ENCODE results near the gene RHOT1. TPM values are rescaled to one million over a fixed set of nuclear protein-coding genes. Genes with fewer than 3 reads are reported as not detected.
A peak's percentile ranks its signal among the peaks of the same experiment; 100 is the strongest.

The RHOT1 gene
- total RNA-seq, 1 experiment from 2014 or later = 33.3 TPM

DNA sequence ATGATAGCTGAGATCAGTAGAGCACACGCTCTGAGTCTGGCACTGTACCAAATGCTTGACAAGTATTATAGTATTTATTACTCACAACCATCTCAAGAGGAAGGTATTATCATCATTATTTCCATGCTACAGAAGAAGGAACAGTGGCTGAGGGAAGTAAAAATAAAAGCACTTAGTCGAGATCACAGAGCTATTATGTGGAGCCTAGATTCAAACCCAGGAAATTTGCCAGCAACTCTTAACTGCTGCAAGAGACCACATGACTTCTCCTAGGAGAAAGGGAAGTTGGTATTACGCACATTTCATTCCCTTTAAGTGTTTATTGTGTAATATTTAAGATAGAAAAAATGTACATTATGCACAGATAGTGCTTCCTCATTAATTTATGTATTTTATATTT is 1.0 kb upstream of the RHOT1 start:
- BruUV-seq (replicated peaks) = TSS peak; percentile 70
- peak overlapping the region; percentile 18 for H3K27ac Mint-ChIP-seq (ENCODE audit: unreplicated experiment)

DNA sequence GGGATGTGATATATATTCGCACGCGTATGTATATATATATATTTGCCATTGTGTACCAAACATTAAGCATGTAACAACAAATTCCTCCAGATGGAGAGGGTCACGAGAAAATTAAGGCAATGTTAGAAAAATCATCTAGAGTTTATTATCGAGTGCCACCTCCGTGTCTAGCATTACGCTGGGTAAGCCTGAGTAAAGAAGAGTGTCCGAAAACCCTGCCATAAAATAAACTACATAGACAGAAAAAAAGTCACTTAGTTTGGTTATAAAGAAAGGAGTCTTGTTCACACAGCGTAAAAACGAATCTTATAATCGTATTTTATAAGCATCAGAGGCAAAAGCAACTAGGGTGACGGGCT is 644 bp upstream of the RHOT1 start:
- H3K9me3 Mint-ChIP-seq (ENCODE audit: unreplicated experiment) = no peaks in the 10 kb centered on the region
- Histone ChIP-seq H3K36me3 (ENCODE audit: control insufficient read depth, insufficient read depth, low read length) (no peaks in the 10 kb centered on the region), H3K27me3 (replicated peaks; ENCODE audit: control insufficient read depth, insufficient read depth, low read length) (no peaks in the 10 kb centered on the region), H3K4me1 (peaks cover 6% of the 10 kb centered on the region; the same call in 1 of the 2 replicates), H3K9me3 (no peaks in the 10 kb centered on the region), H3K4me3 (ENCODE audit: low read depth, low read length) (peak overlapping the region; percentile 37)
- no peaks in the 10 kb centered on the region for H3K4me1 Mint-ChIP-seq (ENCODE audit: low read depth, unreplicated experiment)
- H3K27ac Mint-ChIP-seq (ENCODE audit: unreplicated experiment) = peak overlapping the region; percentile 18
- intact Hi-C loops (cut with micrococcal nuclease; ENCODE audit: unreplicated experiment) = loop anchor here (10.0 kb wide), 1 partner anchor 63 kb away; no protein-coding TSS in a partner anchor
- H3K36me3 Mint-ChIP-seq (ENCODE audit: insufficient read depth, unreplicated experiment) = peaks cover 8% of the 10 kb centered on the region
- no TSS peak for BruUV-seq (replicated peaks)
- DNase-seq = no peak
- peak overlapping the region; percentile 99 for H3K4me3 Mint-ChIP-seq (ENCODE audit: unreplicated experiment)
- TF ChIP-seq, protein P1, sequence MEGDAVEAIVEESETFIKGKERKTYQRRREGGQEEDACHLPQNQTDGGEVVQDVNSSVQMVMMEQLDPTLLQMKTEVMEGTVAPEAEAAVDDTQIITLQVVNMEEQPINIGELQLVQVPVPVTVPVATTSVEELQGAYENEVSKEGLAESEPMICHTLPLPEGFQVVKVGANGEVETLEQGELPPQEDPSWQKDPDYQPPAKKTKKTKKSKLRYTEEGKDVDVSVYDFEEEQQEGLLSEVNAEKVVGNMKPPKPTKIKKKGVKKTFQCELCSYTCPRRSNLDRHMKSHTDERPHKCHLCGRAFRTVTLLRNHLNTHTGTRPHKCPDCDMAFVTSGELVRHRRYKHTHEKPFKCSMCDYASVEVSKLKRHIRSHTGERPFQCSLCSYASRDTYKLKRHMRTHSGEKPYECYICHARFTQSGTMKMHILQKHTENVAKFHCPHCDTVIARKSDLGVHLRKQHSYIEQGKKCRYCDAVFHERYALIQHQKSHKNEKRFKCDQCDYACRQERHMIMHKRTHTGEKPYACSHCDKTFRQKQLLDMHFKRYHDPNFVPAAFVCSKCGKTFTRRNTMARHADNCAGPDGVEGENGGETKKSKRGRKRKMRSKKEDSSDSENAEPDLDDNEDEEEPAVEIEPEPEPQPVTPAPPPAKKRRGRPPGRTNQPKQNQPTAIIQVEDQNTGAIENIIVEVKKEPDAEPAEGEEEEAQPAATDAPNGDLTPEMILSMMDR (IDR thresholded peaks at IDR 0.05; ENCODE audit: insufficient read depth in 1 of 2, low read depth in 1 of 2, low read length in 1 of 2, severe bottlenecking in 1 of 2, unreplicated experiment in 1 of 2) = no peak
- H3K27me3 Mint-ChIP-seq (ENCODE audit: insufficient read depth, unreplicated experiment) = no peaks in the 10 kb centered on the region
- CTCF ChIA-PET = interaction anchor here (1.0 to 1.7 kb wide), 2 partner anchors 9 to 135 kb away, joined by 3 to 6 read pairs; partner anchors contain the start of gene LRRC37B
- POLR2A ChIA-PET = no interaction called here

More for the DNA sequence above, 1.0 kb upstream of the RHOT1 start:
- Histone ChIP-seq H3K4me3 (ENCODE audit: low read depth, low read length) (peak overlapping the region; percentile 37), H3K27me3 (replicated peaks; ENCODE audit: control insufficient read depth, insufficient read depth, low read length) (no peaks in the 10 kb centered on the region), H3K36me3 (ENCODE audit: control insufficient read depth, insufficient read depth, low read length) (no peaks in the 10 kb centered on the region), H3K4me1 (peaks cover 6% of the 10 kb centered on the region; the same call in 1 of the 2 replicates), H3K9me3 (no peaks in the 10 kb centered on the region)
- no peaks in the 10 kb centered on the region for H3K9me3 Mint-ChIP-seq (ENCODE audit: unreplicated experiment)
- no peaks in the 10 kb centered on the region for H3K27me3 Mint-ChIP-seq (ENCODE audit: insufficient read depth, unreplicated experiment)
- H3K4me3 Mint-ChIP-seq (ENCODE audit: unreplicated experiment) = peak overlapping the region; percentile 99
- no peak for DNase-seq
- TF ChIP-seq, protein P1 (IDR thresholded peaks at IDR 0.05; ENCODE audit: insufficient read depth in 1 of 2, low read depth in 1 of 2, low read length in 1 of 2, severe bottlenecking in 1 of 2, unreplicated experiment in 1 of 2) = no peak
- peaks cover 8% of the 10 kb centered on the region for H3K36me3 Mint-ChIP-seq (ENCODE audit: insufficient read depth, unreplicated experiment)
- ChIA-PET CTCF (interaction anchor here (1.0 to 1.7 kb wide), 3 partner anchors 8 to 134 kb away, joined by 3 to 6 read pairs (median 5); partner anchors contain the start of gene LRRC37B), POLR2A (no interaction called here)
- no peaks in the 10 kb centered on the region for H3K4me1 Mint-ChIP-seq (ENCODE audit: low read depth, unreplicated experiment)
- intact Hi-C loops (cut with micrococcal nuclease; ENCODE audit: unreplicated experiment) = loop anchor here (10.0 kb wide), 1 partner anchor 64 kb away; no protein-coding TSS in a partner anchor

DNA sequence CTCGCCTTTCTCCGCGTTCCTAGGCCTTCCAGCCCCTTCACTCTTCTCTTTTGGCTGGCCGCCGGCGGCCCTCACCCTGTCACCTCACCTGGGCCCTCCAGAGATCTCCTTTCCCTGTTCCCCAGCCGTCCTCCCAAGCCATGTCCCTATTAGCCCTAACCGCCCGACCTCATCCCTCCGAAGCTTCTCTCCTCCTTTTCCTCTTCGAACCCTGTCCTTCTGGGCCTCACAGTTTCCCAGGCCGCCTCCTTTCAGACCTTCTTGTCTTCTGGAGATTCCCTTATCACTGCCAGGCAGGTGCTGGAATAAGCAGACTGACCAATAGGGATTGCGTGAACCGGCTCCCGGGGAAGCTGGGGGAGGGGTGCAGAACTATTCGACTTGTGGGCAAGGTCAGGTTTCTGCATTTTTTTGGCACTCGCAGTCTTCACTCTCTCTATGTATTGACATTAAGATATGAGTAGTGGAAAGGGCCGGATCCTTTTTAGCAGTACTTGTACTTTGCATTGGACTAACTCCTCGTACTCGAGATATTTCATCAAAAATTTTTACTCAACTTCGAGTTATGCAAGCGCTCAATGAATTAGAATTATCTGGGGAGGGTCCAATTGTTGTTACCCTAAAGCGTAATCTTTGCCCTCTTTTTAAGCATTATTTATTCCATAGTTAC is 690 bp downstream of the RHOT1 start:
- Mint-ChIP-seq H3K4me1 (ENCODE audit: low read depth, unreplicated experiment) (no peaks in the 10 kb centered on the region), H3K9me3 (ENCODE audit: unreplicated experiment) (no peaks in the 10 kb centered on the region), H3K36me3 (ENCODE audit: insufficient read depth, unreplicated experiment) (peaks cover 8% of the 10 kb centered on the region), H3K27ac (ENCODE audit: unreplicated experiment) (peak overlapping the region; percentile 97), H3K27me3 (ENCODE audit: insufficient read depth, unreplicated experiment) (no peaks in the 10 kb centered on the region), H3K4me3 (ENCODE audit: unreplicated experiment) (peak overlapping the region; percentile 99)
- CTCF ChIA-PET = interaction anchor here (1.7 kb wide), 1 partner anchor 136 kb away, joined by 6 read pairs; the partner anchor contains the start of gene LRRC37B
- intact Hi-C loops (cut with micrococcal nuclease; ENCODE audit: unreplicated experiment) = loop anchor here (10.0 kb wide), 1 partner anchor 62 kb away; no protein-coding TSS in a partner anchor
- Histone ChIP-seq H3K4me3 (ENCODE audit: low read depth, low read length) (peak overlapping the region; percentile 90), H3K27me3 (replicated peaks; ENCODE audit: control insufficient read depth, insufficient read depth, low read length) (no peaks in the 10 kb centered on the region), H3K36me3 (ENCODE audit: control insufficient read depth, insufficient read depth, low read length) (no peaks in the 10 kb centered on the region), H3K4me1 (peaks cover 6% of the 10 kb centered on the region; the same call in 1 of the 2 replicates), H3K9me3 (no peaks in the 10 kb centered on the region)
- no TSS peak for BruUV-seq (replicated peaks)
- TF ChIP-seq, protein P1 (IDR thresholded peaks at IDR 0.05; ENCODE audit: insufficient read depth in 1 of 2, low read depth in 1 of 2, low read length in 1 of 2, severe bottlenecking in 1 of 2, unreplicated experiment in 1 of 2) = no peak
- POLR2A ChIA-PET = interaction anchor here (0.6 kb wide), 1 partner anchor 70 kb away, joined by 4 read pairs; no protein-coding TSS in a partner anchor
- DNase-seq = peak; percentile 86 to 91

All from Caco-2 (cell line).